Measurements from ENCODE around the gene LRRC1.
A peak's percentile ranks its signal among the peaks of the same experiment; 100 is the strongest.

Gene LRRC1

GRCh38 chr6:53930330-53930729, 135.5 kb downstream of the LRRC1 start:
- no peak for TF ChIP-seq CTCF (IDR thresholded peaks at IDR 0.05; ENCODE audit: low read depth, low read length)
- DNase-seq (ENCODE audit: low read depth, low spot score): no peak
- no peak overlapping the region for H3K4me3 ChIP-seq (ENCODE audit: low read depth, low read length)
- in situ Hi-C loops (cut with HindIII; ENCODE audit: low sequenced_read_pairs): no loop called here

DNA sequence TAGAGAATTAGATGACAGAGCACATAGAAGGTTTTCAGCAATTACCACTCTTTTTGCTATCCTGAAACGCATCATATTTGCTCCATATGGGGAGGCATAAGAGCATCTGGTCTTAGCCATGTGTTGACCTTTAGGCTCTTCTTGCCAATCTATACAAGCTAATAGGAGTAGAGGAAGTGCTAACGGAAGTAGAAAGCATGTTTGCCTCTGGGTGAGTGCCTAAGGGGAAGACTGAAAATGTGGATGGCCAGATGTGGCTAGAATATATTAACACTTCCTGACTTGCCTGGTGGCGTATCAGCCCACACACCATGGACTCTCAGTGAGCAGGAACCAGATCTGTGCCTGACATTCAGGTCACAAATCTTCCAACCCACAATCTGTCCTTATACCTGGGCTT, 136.3 kb downstream of the LRRC1 start:
- in situ Hi-C loops (cut with HindIII; ENCODE audit: low sequenced_read_pairs): no loop called here
- no peak for DNase-seq (ENCODE audit: low read depth, low spot score)
- TF ChIP-seq CTCF (IDR thresholded peaks at IDR 0.05; ENCODE audit: low read depth, low read length): no peak
- H3K4me3 ChIP-seq (ENCODE audit: low read depth, low read length): no peak overlapping the region

GRCh38 chr6:53932516-53932915, 137.7 kb downstream of the LRRC1 start:
- DNase-seq (ENCODE audit: low read depth, low spot score): no peak
- TF ChIP-seq CTCF (IDR thresholded peaks at IDR 0.05; ENCODE audit: low read depth, low read length): no peak
- in situ Hi-C loops (cut with HindIII; ENCODE audit: low sequenced_read_pairs): no loop called here
- H3K4me3 ChIP-seq (ENCODE audit: low read depth, low read length): no peak overlapping the region

DNA sequence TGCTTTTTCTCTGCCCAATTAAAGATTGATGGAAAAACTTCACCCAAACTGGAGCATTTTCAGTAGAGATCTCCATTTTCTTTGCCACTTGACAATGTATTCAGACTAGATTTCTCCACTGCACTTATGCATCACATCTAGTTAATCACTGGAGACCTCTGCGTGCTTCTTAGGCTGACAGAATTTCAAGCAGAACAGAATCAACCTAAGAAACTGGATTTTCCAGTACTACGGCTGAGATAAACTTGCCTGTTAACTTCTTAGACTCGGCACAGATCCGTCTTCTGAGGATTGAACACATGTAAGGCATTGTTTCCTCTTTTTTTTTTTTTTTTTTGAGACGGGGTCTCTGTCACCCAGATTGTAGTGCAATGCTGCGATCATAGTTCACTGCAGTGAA, 139.2 kb downstream of the LRRC1 start:
- DNase-seq (ENCODE audit: low read depth, low spot score): no peak
- in situ Hi-C loops (cut with HindIII; ENCODE audit: low sequenced_read_pairs): no loop called here
- no peak for TF ChIP-seq CTCF (IDR thresholded peaks at IDR 0.05; ENCODE audit: low read depth, low read length)
- no peak overlapping the region for H3K4me3 ChIP-seq (ENCODE audit: low read depth, low read length)

DNA sequence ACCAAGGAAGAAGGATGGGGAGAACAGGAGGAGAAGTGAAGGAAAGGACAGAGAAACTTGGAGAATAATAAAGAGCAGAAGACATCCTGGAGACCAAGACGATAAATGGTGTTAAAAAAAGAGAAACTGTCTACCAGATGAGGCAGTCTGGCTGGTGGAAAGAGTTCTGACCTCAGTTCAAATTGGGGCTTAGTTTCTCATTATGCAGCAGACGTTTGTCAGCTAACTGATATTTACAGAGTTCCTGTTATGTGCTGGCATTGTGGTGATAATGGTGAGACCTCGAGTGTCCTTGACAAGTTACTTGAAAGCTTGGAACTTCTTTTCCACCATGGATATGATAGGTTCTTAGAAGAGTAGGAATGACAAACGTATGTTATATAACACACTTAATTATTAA, 142.7 kb downstream of the LRRC1 start:
- no peak for DNase-seq (ENCODE audit: low read depth, low spot score)
- TF ChIP-seq CTCF (IDR thresholded peaks at IDR 0.05; ENCODE audit: low read depth, low read length): no peak
- in situ Hi-C loops (cut with HindIII; ENCODE audit: low sequenced_read_pairs): no loop called here
- H3K4me3 ChIP-seq (ENCODE audit: low read depth, low read length): no peak overlapping the region

DNA sequence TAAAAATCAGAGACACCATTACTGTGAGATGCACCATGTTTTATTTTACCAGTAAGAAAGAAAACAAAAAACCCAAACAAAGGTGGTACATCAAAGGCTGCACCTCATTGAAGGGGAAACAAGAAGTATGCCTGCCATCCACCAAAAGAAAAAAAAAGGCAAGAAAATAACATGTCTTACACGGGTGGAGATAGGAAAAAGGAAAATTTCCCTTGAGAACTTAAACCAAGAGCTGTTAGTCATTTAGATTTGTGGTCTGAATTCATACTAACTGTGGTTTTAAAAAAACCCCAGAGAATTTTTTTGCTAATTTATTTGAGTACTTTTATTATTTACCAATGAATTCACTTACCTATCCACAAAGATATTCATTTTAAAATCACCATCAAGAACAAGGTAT, 144.0 kb downstream of the LRRC1 start:
- in situ Hi-C loops (cut with HindIII; ENCODE audit: low sequenced_read_pairs): no loop called here
- H3K4me3 ChIP-seq (ENCODE audit: low read depth, low read length): no peak overlapping the region
- DNase-seq (ENCODE audit: low read depth, low spot score): peak; percentile 63
- no peak for TF ChIP-seq CTCF (IDR thresholded peaks at IDR 0.05; ENCODE audit: low read depth, low read length)

DNA sequence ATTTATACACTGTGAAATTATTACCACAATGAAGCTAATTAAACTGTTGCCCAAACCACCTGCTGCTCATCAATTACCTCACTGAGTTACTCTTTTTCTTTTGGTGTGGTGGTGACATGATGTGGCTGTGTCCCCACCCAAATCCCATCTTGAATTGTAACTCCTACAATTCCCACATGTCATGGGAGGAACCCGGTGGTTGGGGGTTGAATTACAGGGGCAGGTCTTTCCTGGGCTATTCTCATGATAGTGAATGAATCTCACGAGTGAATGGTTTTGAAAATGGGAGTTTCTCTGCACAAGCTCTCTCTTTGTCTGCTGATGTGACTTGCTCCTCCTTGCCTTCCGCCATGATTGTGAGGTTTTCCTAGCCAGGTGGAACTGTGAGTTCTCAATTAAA, 145.0 kb downstream of the LRRC1 start:
- in situ Hi-C loops (cut with HindIII; ENCODE audit: low sequenced_read_pairs): no loop called here
- no peak for DNase-seq (ENCODE audit: low read depth, low spot score)
- no peak overlapping the region for H3K4me3 ChIP-seq (ENCODE audit: low read depth, low read length)
- TF ChIP-seq CTCF (IDR thresholded peaks at IDR 0.05; ENCODE audit: low read depth, low read length): no peak

All from astrocyte of the spinal cord (primary cell).